Kidney glomerular epithelial cell (primary cell): ENCODE measurements around the gene MEIS2.
A peak's percentile ranks its signal among the peaks of the same experiment; 100 is the strongest.

ENCODE experiments used
- DNase-seq: peaks from one replicate; lab custom pipeline; 2025; lab: John Stamatoyannopoulos, UW

Gene MEIS2

GRCh38 chr15:37112971-37113670 is 12.8 kb upstream of the MEIS2 start:
- no peak for DNase-seq

DNA sequence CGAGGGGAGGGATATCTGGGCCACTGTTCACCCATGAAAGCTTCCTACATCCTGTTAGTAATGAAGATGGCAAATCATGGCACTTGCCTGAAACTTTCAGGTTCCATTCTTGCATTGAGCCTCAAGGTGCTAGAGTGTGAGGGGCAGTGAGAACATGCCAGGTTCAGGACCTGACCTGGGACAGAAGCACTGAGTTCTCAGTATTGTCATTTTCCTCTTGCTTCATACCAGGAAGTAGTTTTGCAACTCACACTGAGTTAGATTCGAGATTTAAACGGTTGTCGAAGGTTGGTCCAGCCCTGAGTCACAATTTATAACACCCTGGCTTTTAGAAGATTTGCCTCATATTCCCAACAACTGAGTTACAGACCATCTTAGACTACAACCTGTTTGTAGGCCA is 11.8 kb upstream of the MEIS2 start:
- DNase-seq, result no peak

DNA sequence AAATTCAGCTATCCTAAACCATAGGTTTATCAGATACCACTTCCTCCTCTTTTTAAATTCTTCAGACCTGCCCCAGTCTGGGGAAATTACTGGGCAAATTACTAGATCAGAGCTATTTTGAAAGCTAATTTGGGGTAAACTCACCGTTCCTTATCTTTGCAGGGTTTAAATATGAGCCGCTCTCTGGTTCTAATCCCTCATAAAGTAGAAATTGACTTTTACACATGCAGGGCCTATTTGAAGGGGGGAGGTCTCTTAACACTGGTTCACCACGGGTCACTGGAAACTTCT is 11.0 kb upstream of the MEIS2 start:
- no peak for DNase-seq

DNA sequence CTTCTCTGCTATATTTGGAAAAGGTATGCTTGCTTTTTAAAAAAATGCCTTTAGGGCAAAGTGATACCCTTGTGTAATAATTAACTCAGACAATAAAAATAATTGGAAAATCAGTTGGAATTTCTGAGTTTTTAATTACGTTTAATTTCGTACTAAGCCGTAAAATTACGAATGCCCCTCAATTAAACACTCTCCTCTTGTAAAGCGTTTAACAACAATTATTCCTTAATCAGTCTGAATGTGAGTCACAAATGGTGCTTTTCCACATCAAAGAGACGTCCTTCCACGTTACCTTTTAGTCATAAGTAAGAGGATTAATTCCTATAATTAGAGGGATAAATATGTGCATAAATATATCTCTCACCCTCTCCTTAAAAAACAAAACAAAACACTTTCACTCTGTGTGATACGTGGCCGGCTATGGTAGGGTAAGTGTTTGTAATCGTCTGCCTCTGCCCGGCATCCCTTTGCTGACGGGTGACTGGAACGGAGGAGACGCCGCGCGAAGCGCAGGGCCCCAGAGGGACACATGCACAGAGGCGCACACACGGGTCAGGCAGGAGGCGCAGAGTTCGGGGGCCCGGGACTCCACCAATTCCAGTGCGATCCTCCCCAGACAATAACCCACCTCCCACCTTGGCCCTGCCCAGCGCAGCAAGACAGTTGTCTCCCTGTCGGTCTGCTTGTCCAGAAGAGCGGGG is 9.7 kb upstream of the MEIS2 start:
- DNase-seq, result peak; percentile 10

DNA sequence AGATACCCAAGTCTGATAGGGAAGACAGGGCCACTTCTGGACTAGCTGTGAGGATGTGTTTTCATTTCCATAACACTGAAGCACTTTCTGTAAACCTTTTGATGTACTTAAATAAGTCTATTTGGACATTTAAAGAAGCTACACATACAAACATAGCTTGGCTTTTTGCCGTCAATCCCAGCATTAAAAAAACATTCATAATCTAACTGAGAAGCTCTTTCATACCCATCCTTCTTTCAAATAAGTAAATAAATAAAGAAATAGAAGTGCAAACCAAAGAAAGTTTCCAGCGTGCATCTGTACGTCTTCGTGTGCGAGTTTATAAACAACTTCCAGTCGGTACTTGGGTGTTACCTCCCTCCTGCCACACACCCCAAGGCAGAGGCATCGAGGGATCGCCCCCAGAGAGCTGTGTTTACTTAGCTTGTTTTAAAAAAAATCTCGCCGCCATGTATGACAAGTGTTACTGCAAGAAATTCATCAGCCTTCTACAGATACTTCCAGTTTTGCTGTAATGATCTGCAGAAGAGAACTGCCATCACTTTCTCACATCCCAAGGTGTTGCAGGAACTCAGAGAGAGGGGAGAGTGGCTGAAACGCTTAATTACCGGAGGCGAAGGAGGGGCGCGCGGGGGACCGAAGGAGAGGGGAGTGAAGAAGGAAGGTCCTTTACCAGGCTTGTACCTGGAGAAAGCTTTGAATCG is 9.0 kb upstream of the MEIS2 start:
- no peak for DNase-seq

GRCh38 chr15:37108381-37109167 is 8.2 kb upstream of the MEIS2 start:
- DNase-seq, result no peak

DNA sequence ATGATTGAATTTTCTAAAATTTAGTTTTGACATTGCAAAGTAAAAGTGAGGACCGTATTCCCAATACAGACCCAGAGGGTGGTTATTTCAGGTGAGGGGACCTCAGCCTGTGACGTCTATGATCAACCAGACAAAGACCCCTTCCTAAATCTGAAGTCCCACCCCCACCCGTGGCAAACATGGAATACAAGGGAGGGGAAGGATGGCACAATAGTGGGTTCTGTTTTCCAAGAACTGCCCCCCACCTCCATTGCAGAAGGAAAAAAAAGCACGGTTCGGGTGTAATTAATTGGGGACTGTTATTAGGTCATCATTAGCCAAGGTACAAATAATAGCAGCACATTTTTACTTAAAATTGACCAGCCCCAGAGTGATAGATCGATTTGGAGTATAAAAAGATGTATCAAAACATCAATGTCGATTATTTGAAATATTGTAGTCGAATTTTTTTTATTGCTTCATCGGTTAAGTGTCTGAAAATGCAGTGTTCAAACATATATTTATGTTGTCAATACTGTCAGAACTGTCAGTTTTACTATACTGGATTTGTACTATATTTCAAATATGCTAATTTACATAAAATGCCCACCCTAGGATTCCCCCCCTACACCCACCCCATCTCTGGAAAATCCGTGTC is 7.5 kb upstream of the MEIS2 start:
- DNase-seq, result no peak

DNA sequence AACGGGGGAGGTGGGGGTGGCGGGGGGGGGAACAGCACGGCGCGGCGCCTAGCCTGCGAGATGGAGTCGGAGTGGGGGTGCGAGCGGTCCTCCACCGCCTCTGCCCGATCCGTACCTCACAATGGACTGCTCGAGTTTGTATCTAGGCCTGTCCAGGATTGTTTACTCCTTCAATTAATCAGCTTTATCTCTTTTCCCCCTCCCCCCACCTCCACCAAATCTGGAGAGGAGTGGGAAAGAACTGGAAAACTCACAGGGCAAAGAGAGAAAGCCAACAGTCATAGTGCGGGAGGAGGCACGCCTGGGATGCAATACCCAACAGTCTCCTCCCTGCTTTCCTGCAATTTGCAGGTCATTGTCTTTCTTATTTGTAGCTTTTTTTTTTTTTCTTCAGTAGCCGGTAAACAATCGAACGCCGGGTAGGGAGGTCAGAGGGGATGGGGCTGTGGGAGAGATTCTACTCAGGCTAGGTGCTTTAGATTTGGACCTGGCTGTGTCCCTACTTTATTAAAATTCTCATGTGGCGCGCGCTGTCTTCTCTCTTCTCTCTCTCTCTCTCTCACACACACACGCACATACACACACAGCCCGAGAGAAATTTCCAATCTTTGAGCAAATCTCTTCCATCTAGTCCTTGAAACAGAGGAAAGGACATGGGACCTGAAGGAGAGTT is 6.9 kb upstream of the MEIS2 start:
- no peak for DNase-seq

DNA sequence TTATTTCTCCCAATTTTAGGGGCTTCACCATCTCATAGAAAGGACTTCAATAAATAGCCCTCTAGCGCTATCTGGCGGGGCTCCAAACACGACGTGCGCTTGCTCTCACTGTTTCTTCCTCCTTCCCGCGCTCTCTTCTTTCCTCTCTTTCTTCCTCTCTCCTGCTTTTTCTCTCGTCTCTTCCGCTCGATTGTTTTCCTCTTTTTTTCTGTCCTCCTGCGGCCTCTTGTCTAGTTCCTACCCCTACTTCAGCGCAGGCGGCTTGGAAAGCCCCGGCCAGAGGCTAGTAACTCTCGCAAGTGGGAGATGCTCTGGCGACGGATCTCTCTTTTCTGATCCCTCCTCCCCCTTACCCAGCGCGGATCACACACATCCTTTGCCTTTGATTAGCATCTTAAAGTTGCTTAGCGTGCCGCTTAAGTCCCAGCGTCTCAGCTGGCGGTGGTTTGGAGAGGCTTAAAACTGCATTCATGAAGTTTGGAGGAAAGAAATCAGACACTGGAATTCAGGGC is 6.2 kb upstream of the MEIS2 start:
- no peak for DNase-seq

DNA sequence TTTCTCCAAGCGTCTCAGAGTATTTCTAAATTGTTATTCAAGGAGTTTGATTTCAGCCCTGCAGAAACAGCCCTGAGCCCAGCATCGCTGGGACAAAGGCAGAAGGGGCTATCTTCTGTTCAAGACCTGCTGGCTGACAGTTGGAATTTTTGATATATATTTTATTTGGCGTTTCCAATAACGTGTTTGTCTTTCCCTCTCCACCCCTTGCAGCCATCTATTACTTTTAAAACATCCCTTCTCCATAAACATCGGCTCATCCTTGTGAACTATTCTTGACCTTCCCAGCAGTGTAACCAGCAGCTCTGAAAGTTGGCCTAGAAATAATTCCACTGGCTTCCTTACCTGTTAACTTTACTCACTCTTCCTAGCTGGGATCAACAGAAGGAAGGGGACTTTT is 5.5 kb upstream of the MEIS2 start:
- DNase-seq, result no peak

DNA sequence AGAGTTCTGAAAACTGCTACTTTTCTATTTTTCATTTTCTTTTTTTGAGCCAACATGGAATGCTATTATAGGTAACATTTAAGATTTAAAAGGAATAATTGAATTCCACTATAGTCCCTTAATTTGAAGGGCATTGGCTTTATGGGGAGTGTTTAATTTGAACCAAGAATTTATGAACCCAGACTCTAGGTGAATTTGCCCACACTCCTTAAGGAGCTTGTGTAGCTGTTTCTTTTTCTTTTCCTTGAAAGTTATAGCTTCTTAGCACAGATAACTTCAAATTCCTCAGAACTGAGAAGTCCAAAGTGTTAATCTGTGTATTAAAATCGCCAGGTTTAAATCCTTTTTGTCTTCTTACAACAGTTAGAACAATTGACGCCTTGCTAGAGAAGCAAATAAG is 4.7 kb upstream of the MEIS2 start:
- DNase-seq, result no peak

- DNase-seq, result no peak
Observed at GRCh38 chr15:37104424-37104981, 4.2 kb upstream of the MEIS2 start.

GRCh38 chr15:37103475-37104423 is 3.4 kb upstream of the MEIS2 start:
- no peak for DNase-seq

GRCh38 chr15:37103163-37103435 is 2.8 kb upstream of the MEIS2 start:
- DNase-seq, result no peak

DNA sequence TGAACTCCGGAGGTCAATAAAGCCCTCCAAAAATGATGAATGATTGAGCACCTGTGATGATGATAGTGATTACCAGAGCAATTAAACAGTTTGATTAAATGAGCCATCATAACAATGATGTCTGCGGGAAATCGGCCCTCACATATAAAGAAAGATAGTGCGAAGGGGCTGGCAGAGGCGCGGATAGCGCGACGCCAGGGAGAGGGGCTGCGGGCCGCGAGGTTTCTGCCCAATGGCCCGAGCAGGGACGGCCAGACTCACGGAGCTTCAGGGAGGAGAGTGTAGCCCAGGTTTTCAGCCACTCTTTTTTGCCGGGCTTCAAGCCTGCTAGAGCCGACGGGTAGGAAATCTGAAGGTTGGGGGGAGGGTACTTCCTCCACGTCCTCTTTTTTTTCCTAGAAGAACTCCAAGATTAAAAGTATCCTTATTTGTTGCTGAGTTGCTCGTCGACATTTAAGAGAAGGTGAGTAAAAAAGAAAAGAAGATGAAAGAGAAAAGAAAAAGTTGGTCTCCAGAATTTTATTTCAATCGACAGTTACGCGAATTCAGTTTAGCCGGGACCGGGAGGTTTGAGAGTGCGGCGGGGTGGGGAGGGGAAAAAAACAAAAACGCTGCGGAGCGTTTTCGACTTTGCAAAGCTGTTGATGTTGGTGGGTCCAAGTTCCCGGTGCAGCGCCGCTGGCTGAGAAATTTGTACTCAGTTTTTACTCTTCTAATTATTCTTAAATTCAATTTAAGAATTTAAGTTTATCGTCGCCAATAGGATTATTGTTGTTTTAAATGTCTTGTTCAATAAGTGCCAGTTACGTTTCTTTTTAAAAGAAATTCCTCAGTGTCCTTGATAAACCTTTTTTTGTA is 2.2 kb upstream of the MEIS2 start:
- no peak for DNase-seq

DNA sequence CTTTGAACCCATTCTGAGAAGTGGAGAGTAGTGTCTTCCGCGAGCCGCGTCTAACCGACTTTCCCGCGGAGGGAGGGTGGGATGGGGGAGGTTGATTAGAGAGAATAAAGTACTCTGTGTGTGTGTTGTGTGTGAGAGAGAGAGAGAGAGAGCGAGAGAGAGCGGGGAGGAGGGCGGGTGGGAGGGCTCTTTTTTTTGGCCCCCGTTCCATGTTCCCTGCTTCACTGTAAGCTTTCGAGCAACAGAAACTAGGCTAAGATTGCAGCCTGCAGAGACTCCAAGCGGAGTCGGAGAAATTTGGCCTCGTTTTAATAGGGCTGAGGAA is 1.6 kb upstream of the MEIS2 start:
- no peak for DNase-seq

GRCh38 chr15:37100966-37101215 is 542 bp upstream of the MEIS2 start:
- peak; percentile 80 for DNase-seq

GRCh38 chr15:37099319-37100108 is 835 bp downstream of the MEIS2 start:
- DNase-seq, result no peak
